Glomerular visceral epithelial cell (primary cell): ENCODE results near the gene EVC2.

Experiments
- DNase-seq: peaks from one replicate; pipeline ENCODE4 v3.0.0-alpha.2; 2016; ENCODE audit errors: extremely low spot score

The EVC2 gene

GRCh38 chr4:5517372-5517771 lies 191.0 kb downstream of the EVC2 start:
- no peak for DNase-seq

GRCh38 chr4:5515646-5516045 lies 192.7 kb downstream of the EVC2 start:
- no peak for DNase-seq
